Fibroblast of pulmonary artery (primary cell): ENCODE data around the gene RETREG2.

Experiments
- DNase-seq: peaks from one replicate; pipeline ENCODE4 v3.0.0-alpha.2; 2010; ENCODE audit warnings: low read depth
- H3K4me3 ChIP-seq: replicated peaks from 2 replicates; pipeline ENCODE4 v1.5.1; 2011; ENCODE audit warnings: low read depth, mild to moderate bottlenecking, control low read depth, low read length, moderate library complexity
- TF ChIP-seq, protein P1 (sequence below): IDR thresholded peaks from 2 replicates; pipeline ENCODE4 v1.5.1; 2011; ENCODE audit warnings: mild to moderate bottlenecking, control low read depth, low read length, inconsistent platforms; ENCODE audit errors: missing control alignments

Gene RETREG2

DNA sequence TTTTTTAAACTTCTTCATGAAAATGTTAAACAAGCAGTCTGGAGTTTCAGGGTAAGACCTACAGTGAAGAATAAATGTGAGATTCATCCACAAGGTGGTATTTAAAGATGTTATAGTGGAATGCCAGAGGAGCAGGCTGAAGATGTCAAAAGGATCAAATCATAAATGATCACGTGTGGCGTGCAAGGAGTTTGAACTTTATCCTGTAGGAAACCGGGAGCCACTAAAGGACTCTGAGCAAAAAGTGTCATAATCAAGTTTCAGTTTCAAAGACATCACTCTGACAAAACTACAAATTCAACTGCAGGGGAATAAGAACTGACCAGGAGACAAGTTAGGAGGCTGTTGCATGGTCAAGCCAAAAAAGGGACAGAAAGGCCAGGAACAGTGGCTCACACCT is 37.4 kb upstream of the RETREG2 start:
- H3K4me3 ChIP-seq = no peak overlapping the region
- TF ChIP-seq, protein P1, sequence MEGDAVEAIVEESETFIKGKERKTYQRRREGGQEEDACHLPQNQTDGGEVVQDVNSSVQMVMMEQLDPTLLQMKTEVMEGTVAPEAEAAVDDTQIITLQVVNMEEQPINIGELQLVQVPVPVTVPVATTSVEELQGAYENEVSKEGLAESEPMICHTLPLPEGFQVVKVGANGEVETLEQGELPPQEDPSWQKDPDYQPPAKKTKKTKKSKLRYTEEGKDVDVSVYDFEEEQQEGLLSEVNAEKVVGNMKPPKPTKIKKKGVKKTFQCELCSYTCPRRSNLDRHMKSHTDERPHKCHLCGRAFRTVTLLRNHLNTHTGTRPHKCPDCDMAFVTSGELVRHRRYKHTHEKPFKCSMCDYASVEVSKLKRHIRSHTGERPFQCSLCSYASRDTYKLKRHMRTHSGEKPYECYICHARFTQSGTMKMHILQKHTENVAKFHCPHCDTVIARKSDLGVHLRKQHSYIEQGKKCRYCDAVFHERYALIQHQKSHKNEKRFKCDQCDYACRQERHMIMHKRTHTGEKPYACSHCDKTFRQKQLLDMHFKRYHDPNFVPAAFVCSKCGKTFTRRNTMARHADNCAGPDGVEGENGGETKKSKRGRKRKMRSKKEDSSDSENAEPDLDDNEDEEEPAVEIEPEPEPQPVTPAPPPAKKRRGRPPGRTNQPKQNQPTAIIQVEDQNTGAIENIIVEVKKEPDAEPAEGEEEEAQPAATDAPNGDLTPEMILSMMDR = no peak
- no peak for DNase-seq

DNA sequence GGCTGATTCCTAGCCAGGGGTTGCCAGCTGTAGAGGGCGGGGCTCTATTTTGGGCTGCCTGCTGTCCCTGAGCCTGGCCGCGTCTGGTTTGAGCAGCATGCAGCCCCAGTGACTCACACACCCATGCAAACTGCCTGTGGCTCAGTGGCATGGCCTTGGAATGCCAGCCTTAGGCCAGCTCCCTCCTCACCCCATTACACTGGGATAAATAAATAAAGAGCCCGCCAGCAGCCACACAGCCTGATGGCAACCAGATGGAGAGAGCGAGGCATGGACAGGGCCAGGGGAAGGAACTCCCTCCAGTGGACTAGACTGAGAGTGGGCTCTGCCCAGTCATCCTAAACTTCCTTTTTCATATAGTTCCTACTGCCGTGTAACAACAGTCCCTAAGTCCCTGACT is 35.7 kb upstream of the RETREG2 start:
- DNase-seq = peak; percentile 35
- TF ChIP-seq, protein P1 = no peak
- no peak overlapping the region for H3K4me3 ChIP-seq

DNA sequence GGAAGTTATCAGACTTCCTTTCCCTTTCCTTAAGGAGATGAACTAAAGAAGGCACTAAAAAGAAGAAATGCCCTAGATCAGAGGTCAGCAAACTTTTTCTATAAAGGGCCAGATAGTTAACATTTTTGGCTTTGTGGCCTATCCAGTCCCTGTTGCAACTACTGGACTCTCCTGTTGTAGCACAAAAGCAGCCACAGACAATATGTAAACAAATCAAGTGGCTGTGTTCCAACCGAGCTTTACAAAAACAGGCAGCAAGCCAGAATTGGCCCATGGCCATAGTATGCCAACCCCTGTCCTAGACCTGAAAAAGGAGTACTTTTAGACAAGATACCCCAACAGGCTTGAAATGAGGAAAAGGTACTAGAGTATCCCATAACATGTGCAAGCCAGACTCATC is 28.4 kb upstream of the RETREG2 start:
- TF ChIP-seq, protein P1 = no peak
- DNase-seq = peak; percentile 30
- H3K4me3 ChIP-seq = no peak overlapping the region

DNA sequence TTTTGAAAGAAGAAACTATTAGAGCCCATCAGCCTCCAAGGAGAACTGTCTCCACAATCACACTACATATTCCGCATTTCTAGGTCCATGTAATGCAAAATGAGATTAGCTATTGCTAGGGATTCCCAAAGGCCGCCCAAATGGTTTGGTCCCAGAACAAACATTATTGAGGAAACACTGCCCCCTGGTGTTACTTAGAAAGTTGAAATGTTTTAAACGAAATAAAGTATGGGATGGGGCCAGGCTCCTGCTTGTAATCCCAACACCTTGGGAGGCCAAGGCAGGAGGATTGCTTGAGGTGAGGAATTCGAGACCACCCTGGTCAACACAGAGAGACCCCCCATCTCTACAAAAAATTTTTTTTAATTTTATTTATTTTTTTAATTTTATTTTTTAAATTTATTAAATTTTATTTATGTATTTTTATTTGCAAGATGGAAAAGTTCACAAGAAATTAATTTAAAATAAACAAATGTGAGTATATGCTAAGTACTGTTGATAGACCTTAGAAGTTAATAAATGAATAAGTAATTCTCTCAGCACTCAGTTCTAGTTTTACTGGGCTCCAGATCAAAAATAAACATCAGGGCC is 22.9 kb upstream of the RETREG2 start:
- no peak overlapping the region for H3K4me3 ChIP-seq
- peak; percentile 85 for DNase-seq
- TF ChIP-seq, protein P1 = peak; percentile 41

DNA sequence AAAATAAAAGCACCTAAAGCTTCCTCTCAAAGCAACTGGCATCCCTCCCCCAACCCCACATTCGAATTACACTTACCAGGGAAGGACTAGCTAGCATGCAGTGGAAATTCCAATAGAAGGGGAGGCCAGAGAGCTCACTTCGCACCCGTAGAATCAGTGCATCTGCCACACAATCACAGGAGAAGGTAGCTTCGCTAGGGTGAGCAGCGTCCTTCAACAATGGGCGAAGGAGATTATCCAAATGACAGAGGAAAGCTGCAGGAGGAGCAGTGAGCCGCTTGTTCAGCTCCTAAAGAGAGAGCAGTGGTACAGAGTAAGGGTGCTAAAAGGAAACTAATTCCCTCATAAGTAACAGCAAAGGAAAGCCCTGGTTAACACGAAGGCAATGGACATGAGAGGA is 20.7 kb upstream of the RETREG2 start:
- TF ChIP-seq, protein P1 = no peak
- no peak overlapping the region for H3K4me3 ChIP-seq
- DNase-seq = no peak

DNA sequence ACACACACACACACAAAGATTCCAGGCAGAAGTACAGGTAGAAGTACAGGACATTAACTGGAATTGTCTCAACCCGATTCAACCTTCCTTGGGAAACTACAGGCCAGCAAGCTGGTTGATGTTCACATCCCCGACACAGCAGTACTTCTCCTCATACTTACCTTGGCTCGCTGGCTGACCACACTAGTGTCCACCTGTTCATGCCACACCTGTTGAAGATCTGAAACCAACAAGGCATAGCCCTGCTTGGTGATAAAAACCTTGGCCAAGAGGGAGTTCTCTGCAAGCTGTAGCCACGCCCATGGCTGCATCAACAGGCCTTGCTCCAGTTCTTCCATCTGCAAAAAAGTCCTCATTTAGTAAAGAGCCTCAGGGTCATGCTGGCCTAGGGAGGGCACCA is 20.1 kb upstream of the RETREG2 start:
- DNase-seq = no peak
- TF ChIP-seq, protein P1 = no peak
- no peak overlapping the region for H3K4me3 ChIP-seq

DNA sequence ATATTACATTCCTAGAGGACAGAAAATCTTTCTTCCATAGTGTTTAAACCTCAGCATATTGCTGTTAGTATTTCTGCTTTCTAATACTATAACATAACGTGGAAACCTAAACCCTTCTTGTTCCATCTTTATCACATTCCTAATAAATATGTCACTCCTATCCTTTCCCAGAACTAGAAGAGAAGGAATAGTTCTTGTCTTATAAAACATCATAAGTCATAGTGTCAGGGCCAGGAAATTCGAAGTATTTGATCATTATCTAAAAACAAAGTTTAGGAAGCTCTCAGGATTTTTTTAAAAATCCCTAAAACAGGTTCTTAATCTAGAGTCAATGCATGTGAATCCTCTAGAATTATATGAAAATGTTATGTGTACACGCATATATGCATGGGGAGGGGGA is 19.5 kb upstream of the RETREG2 start:
- TF ChIP-seq, protein P1 = no peak
- no peak for DNase-seq
- no peak overlapping the region for H3K4me3 ChIP-seq
